Activated gamma-delta T cell (primary cell): ENCODE measurements around the gene R3HDML.

Experiments used
- DNase-seq: peaks from one replicate; lab custom pipeline; 2025; lab: John Stamatoyannopoulos, UW

Gene R3HDML

GRCh38 chr20:44364068-44364467 lies 27.2 kb downstream of the R3HDML start:
- no peak for DNase-seq

- DNase-seq: no peak
These were observed 27.9 kb downstream of the R3HDML start for GRCh38 chr20:44364780-44365179.

GRCh38 chr20:44367746-44368145 lies 30.9 kb downstream of the R3HDML start:
- DNase-seq: no peak

DNA sequence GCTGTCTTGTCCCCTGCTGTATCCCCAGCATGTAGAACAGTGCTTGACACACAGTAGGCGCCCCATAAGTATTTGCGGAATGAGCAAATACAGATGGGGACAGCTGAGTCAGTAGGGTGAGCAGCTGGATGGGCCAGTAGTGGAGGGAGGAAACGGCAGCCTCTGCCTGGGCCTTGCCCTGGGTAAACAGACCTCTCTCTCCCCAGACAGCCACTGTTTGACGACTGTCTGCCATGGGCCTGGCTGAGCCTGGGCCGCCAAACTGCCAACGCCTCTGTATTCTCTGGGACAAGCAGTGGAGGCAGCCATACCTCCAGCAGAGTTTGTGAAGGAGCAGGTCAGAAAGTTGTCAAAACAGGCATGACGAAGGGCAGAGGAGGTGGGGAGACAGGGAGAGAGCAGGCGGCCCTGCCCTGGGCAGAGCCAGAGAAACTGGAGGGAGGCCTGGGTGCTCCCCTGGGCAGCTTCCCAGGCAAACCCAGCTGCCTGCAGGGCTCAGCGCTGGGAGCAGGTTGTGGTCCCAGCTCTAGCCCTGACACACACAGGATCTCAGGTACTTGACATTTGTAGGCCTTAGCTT lies 33.9 kb downstream of the R3HDML start:
- DNase-seq: no peak

- DNase-seq: no peak
These were observed 45.8 kb downstream of the R3HDML start for GRCh38 chr20:44382641-44383040.

DNA sequence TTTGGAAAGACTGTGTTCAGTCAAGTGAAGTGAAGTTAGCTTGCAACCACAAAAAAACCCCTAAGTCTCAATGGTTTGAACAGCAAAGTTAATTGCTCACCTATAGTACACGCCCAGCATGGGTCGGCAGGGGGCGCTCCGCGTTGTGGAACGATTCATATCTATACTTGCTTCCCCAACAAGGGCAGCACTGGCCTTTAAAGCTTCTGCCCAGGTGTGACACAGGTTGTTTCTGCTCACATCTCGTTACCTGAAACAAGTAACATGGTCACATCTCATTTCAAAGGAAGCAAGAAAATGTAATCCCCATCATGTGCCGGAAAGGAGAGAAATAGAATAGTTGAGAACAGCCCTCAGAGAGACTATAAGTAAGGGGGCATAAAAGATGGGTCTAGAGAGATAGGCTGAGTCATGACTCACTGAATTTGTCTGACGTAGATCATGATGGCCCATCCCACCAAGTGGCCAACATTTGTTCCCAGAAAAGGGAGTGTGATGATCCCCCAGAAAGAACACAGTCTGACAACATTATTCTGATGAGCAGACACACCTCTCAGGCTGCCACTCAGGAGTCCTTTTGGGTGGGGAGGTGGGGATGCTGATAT lies 47.7 kb downstream of the R3HDML start:
- DNase-seq: peak; percentile 59

- no peak for DNase-seq
These were observed 51.7 kb downstream of the R3HDML start for GRCh38 chr20:44388466-44389023.

- DNase-seq: no peak
These were observed 53.0 kb downstream of the R3HDML start for GRCh38 chr20:44389871-44390270.

GRCh38 chr20:44390280-44390679 lies 53.4 kb downstream of the R3HDML start:
- DNase-seq: no peak

GRCh38 chr20:44392088-44392775 lies 55.4 kb downstream of the R3HDML start:
- DNase-seq: no peak

GRCh38 chr20:44392776-44393607 lies 56.1 kb downstream of the R3HDML start:
- no peak for DNase-seq

DNA sequence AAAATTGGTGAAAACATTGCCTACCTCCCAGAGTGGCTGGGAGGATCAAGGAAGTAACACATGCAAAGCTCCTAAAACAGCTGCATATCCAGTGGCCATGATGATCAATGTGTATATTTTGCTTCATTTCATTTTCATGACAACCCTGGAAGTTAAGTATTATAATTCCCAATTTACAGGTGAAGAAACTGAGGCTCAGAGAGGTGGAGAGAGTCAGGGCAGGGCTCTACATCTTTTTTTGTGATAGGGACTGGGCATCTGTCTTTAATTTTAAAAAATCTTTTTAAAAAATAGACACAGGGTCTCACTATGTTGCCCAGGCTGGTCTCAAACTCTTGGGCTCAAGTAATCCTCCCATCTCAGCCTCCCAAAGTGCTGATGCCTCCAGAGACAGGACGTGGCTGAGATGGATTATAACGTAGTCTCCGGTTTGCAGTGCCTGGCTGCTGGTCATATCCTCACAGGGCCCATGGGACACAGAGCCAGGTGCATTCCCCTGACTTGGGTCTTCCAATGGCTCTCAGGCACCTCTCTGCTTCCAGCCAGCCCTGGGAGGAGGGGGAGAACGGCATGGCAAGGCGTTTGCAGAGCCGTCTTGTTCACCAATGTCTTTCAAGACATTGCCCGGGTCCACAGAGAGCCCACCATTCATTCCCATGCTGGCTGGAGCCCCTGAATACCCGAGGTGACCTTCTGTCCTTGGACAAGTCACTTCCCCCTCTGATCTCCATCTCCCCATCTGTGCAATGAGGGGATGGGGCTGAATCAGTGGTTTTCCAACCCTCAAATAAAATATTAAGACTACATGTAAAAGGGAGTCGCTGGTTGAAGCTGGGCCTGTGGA lies 57.0 kb downstream of the R3HDML start:
- DNase-seq: no peak

- no peak for DNase-seq
These were observed 57.5 kb downstream of the R3HDML start for GRCh38 chr20:44394452-44394701.

DNA sequence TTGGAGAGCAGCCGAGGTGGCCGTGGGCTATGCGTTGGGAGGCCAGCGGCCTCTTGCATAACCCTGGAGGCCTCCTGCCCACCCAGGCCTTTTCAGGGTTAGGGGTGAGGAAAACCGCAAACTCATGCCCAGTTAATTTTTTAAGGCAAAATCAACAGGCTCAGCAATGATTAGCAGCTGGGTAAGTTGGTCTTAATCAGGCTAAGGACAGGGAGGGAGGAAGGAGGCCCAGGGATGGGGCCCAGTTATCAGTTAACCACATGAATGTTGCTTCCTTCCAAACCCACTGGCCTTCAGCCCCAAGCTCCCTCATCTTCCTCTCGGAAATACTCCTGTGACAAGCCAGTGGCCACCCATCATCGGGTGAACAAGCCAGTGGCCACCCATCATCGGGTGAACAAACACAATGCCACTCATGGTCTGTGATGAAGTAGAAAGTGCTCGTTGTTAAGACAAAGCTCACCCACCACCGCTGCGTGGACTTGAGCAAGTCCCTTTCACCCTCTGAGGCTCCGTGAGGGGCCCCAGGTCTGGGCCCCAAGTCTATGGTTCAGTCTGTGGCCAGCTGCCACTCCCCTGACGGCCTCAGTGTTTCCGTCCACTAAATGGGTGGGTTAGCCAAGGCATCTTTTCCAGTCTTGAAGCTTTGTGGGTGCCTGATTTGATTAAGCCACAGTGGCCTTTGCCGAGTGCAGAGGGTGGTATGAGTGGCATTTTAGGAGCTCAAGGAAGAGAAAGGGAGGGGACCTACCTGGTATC lies 58.0 kb downstream of the R3HDML start:
- DNase-seq: no peak

- DNase-seq: no peak
These were observed 58.9 kb downstream of the R3HDML start for GRCh38 chr20:44395461-44396340.

GRCh38 chr20:44396369-44397130 lies 59.7 kb downstream of the R3HDML start:
- no peak for DNase-seq

- DNase-seq: no peak
These were observed 61.5 kb downstream of the R3HDML start for GRCh38 chr20:44398335-44398734.

- DNase-seq: no peak
These were observed 62.6 kb downstream of the R3HDML start for GRCh38 chr20:44399446-44399845.

DNA sequence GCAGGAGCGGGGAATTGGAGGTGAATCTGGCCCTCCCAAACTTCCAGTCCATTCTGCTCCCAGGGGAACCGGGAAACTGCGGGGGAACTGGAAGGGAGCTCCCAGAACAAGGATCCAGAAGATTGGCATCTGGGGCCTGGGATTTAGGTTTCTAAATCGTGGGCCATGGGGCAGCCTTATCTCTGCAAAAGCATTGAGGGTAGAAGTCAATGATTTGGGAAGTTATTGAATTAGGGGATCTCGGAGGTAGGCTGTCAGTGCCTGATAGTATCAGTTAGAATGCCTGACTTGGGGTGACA lies 63.8 kb downstream of the R3HDML start:
- DNase-seq: no peak
